Inflammatory macrophage treated with lipopolysaccharide for 1 hour (primary cell): Measurements from ENCODE around the gene NUDT4.
A peak's percentile ranks its signal among the peaks of the same experiment; 100 is the strongest.
"Not testable (repeated sequence)": the region's sequence is repeated elsewhere in the genome, so short reads cannot be mapped to it uniquely, and the experiment has no call there.

Source experiments
- DNase-seq, 2 donors: peaks; one replicate each; pipeline ENCODE4 v3.0.0-alpha.2; 2020 to 2022

The NUDT4 gene

DNA sequence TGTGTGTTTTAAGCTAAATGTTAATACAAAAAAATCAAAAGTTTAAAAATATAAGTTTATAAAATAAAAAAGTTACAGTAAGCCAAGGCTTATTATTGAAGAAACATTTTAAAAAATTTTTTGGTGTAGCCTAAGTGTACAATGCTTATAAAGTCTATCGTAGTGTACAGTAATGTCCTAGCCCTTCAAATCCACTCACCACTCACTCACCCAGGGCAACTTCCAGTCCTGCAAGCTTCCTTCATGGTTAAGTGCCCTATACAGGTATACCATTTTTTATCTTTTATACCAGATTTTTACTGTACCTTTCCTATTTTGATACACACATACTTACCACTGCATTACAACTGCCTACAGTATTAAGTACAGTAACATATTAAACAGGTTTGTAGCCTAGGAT is 52.1 kb downstream of the NUDT4 start:
- DNase-seq: no peak

DNA sequence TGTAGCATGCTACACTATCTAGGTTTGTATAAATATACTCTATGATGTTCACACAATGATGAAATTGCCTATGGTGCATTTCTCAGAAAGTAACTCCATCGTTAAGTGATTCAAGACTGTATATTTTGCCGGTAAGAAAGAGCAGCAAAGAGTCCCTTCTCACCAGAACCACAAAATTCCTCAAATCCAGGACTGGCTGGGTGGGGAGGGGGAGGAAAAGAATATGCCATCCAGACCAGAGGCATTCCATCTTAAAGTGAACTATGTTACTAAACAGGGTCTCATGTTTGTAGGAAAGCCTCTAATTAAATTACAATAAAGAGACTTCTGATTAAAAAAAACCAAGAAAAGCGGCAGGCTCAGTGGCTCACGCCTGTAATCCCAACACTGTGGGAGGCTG is 52.6 kb downstream of the NUDT4 start:
- DNase-seq: no peak

DNA sequence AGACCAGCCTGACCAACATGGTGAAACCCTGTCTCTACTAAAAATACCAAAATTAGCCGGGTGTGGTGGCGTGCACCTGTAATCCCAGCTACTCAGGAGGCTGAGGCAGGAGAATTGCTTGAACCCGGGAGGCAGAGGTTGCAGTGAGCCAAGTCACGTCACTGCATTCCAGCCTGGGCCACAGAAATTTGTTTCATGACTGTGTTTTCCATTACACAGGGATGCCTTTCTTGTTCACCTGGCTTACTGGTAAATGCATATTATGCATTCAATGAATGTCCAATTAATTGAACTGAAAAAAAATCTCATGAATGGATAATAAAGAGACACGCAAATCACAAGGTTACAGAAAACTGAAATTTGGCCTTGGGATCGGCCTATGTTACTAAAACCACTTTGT is 54.3 kb downstream of the NUDT4 start:
- not testable (repeated sequence) for DNase-seq

DNA sequence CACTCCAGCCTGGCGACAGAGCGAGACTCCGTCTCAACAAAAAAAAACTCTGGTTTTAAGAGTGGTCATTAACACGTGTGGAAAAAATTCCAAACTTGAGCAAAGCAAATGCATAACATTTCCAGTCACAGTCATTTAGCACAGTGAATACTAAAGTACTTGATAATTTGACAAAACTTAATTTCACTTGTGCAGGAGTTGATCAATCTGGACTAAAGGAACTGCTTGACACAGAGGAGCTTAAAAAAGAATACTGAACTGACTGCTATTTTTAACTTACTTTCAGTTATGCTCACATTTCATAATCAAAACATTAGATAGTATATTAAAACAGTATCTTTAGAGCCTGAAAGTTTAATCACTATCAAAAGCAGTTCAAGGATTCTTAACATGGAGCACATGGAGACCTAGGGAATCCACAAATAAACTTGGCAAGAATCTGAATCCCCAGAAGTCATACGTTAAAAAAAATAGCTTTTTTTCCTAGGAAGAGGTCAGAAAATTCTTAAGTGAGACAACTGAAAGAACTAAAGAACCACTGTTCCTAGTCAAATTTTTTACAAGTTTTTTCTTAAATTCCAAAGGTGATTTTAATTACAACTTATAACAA is 56.6 kb downstream of the NUDT4 start:
- DNase-seq: peak; percentile 60 to 76

DNA sequence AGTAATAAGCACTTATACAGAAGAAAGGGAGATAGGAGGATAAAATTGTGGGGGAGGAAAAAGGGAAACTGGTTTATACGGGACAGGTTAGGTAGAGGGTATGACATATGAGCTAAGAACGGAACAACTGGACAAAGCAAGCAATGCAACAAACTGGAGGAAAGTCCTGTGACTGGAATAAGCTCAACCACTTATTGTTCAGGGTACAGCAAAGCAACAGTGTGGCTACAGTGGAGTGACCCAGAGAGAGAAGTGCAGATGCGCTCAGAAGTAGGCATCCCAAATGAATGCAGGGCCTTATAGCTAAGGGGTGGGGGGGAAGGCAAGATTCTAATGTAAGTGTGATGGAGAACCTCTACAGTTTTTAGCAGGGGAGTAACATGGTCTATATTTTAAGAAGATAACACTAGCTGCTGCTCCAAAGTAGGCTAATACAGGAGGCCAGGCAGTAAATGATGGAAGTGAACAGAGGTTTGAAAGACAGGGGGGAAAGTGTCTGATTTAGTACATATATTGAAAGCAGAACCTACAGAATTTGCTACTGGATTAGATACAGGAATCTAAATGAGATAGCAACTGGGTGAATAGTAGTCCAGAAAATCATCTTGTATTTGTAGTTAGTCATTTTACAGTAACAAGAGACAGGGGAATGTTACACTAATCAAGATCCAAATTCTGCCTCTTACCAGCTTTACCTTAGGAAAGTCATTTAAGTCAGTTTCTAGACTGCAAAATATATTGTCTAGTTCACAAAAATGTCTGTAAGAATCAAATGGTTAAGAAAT is 60.7 kb downstream of the NUDT4 start:
- no peak for DNase-seq

DNA sequence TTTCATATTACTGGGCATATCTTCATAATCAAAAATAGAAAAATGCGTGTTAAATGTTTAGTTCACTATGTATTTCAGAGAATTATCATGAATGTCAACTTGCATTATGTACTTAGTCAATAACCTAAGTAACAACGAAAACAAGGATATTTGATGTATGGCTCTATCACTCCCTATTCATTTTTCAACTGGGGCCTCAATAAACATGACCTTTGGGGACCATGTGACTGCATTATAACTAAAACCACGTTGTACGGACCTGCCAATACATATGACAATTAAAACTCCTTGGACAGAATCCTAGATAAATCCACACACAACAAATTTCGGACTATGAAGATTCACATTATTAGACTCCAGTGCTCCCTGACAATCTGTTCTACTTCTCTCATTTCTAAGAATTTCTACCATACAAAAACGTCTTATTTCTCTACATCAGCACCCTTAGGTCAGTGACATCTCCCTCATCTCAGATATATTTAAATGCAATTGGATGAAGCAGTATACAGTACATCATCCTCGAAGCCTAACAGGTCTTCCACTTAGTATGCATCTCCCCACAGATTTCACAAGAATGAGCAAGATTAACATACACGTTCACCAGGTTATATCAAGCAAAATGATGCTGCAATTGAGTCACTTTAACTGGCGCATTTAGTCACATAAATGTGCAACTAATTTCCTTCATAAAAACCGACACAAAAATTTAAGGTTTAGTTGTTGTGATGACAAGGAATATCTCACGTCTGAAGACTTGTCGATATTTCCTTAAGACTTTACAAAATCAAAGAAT is 62.5 kb downstream of the NUDT4 start:
- DNase-seq: no peak

DNA sequence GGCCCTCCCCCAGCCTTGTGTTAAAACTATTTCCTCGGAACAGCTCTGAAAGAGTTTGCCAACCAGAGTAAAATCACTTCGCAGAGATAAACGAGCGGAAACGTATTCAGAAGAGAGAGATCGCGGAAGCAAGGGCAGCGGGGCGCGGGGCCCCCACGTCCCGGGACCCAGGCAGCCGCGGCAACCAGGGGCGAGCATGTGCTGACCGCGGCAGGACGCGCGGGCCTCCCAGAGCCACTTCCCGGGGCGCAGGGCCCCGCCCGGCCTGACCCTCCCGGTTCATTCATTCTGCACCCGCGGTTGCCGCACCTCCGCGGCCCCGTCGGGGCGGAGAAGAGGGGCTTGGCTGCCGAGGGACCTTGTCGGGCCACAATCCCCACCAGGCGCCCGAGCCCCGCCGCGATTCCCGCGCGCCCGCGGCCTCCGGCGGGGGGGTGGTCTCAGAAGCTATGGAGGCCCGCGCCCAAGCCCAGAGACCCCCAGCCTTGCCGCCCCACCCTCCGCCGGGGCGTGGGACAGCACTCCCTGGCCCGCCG is 63.4 kb downstream of the NUDT4 start:
- peak in 1 of 2 donors; percentile 30 for DNase-seq

DNA sequence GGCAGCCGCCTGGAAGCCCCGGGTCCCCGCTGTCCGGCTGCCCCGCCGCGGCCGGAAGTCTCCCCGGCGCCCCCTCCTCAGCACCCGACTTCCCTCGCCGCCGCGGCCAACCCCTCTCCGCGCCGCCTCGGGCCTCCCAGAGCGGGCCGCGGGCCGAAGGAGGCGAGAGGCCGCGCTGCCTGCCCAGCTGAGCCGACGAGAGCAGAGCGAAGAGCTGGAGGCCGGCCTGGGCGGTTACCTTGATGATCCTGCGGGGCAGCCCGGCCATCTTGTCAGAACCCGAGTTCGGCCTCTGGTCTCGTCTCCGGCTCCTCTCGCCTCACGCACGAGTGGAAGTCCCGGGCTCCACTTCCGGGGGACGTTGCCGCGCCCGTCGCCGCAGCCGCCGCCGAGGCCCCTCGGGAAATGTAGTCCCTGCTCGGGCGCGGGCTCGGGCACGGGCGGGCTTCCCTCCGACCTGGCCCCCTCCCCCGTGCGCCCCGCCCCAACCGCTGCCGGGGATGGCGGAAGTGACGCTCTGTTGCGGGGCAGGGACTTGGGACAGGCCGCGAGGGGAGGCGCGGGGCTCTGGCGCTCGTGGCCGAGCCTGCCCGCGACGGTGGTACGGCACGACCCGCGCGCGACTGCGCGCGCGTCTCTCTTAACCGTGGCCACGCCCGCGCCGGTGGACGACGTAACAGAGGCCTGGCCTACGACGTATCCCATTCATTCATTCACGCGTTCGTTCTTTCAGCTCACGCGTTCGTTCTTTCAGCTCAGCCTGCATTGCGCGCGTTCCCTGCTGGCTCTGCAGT is 64.1 kb downstream of the NUDT4 start, which contains the start of gene UBE2N:
Gene UBE2N, minus strand, starts transcription at position 331 of the 794 bp plus-strand sequence. Its CDS starts 63 bp downstream, at position 268.
- peak; percentile 92 to 93 for DNase-seq

DNA sequence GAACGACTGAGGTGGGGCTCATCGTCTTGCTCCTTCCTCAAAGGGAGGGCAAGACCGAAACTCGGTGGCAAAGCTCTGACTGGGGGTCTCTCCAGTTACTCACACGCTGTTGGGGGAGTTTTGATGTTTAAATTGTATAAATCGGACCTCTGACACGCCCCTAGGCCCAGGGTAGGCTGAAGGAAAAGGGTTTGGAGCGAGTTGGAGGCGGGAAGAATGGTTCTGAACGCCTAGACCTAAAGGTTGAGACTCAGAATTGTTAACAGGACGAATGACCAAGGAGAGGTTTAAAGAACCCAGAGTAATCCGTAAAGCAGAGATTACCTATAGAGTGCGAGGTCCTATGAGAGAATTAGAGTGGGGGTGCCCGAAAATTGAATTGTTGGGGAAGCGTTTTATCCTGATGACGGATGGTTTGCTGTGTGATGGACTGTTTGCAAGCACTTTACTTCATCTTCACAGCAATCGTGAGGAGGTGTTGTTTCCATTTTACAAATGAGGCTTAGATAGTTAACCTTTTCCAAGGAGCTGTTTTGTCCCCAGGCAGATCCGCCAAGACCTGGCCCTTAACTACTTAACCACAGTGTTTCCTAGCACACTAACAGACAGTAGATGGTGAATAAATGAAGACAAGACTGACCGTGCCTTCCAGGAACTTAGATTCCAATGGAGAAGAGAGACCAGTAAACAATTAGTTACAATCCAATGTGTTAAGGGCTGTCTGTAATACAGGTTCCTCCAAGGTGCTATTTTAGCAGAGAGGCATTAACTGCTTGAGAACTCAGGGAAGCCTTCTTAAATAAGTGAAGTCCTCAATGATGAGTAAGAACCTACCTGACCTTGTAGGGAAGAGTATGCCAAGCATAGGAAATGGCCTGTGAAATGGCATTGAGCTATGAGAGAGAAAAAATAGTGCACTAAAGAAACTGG is 65.0 kb downstream of the NUDT4 start:
- DNase-seq: no peak

DNA sequence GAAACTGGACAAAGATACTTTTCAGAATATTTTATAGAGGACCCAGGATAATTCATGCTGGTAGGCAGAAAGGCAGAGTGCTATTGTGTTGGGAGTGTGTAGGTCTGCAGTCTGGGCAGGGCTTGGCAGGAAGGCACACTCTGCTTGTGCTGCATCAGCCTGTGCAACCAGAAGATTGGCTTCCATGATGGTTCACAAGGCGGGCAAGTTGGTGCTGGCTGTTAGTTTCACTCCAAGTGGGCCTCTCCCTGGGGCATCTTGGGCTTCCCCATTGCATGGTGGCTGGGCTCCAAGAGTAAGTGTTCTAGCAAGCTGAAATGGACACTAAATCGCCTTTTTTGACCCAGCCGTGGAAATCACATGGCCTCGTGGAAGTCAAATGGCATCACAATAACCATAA is 65.9 kb downstream of the NUDT4 start:
- DNase-seq: no peak

DNA sequence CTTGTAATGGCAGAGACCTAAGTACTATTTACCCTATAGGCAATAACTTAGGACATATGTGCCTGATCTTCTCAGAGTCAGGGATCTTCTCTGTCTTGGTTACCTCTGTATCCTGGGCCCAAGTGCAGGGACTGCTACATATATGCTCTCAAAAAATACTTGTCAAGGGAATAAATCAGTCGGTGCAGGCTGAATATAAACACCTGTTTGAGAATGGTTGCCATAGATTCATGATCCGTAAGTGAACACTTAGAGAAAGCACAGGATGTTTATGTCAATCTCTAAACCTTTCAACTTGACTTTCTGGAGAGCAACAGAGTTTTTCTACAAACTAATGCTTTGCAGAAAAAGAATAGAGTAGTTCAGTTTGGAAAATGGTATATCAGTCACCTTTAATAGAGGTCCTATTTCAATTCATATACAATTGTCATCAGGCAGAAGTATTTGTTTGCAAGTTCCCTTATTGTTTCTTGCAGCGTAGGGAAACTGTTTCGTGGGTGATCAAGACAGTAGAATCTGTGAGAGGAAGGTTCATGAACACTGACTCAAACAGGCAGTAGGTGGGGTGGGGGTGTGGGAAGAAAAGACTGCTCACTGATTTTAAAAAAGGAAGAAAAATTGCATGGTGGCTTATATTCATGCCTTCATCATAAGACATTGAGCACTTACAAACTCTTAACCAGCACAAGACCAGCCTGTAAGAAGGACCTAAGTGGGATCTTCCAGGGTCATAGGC is 70.0 kb downstream of the NUDT4 start:
- peak; percentile 67 to 88 for DNase-seq

DNA sequence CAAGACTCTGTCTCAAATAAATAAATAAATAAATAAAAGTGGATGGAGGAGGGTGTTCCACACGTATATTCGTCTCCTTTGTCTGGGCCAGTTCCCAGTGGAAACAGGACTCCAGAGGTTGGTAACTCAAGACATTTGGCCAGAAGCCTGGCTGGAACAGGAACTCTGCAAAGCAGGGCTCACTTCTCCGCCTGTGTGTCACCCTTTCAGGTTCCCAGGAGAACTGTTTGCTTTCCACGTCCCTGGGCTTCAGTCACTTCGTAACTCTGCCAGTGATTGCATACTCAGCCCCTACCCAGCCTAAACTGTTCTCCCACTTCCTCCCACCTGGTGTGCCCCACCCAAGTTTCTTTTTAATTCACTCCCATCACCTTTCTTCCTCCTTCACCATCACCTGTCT is 71.1 kb downstream of the NUDT4 start:
- no peak for DNase-seq

DNA sequence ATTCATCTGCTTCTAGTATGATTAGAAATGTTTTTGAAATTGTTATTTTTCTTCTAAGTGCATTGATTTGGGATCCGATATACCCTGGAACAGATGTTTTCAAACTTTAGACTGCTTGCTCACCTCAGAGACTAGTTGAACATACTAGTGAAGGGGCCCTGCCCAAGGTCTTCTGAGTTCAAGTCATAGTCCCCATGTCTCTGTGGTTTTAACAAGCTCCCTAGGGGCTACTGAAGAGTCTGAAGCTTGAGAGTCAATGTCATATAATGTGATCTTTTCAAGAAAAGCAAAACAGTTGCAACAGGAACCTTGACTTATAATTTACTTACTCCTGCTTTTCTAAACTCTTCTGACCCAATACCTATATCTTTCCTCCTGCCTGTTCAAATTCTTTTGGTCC is 71.6 kb downstream of the NUDT4 start:
- DNase-seq: no peak

DNA sequence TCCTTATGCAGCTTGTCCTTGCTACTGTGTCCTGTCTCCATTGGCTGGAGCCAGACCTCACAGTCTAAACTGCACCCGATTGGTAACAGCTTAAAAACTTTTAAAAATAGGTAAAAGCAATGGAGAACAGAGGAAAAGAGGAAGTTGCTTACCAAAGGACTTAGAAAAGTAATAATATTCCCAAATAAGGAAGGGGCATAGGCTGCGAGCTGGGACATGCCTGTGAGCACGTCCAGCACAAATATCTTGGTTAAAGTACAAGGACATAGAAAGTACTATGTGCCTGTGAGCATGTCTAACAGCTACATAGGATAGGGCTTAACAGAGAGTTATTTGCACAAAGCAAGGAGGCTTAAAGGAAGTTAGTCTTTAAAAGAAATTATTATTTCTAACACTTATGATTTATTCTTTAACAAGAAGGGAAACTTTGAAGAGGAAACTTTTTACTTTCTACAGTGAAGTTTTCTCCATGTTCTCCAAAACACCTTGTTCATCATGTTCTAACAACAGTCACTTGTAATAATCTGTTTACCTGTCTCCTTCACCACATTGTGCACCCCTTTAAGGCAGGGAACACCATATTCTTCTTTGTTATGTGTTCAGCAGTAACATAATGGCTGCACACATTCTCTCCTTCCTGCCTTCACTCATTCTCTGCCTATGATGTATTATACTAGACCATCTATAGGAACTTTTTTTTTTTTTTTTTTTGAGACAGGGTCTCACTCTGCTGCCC is 73.9 kb downstream of the NUDT4 start:
- no peak for DNase-seq

DNA sequence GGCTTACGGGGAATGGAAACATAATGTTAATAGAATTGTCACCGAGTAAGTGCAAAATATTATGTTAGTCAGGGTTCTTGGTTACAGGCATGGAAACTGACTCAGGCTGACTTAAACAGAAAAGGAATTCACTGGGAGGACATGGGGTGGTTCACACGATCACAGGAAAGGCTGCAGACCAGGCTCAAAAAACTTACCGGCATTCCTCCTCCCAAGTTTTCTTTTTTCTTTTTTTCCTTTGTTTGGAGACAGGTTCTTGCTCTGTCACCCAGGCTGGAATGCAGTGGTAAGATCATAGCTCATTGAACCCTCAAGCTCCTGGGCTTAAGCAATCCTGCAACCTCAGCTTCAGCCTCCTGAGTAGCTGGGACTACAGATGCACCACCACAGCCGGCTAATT is 75.9 kb downstream of the NUDT4 start:
- no peak for DNase-seq

DNA sequence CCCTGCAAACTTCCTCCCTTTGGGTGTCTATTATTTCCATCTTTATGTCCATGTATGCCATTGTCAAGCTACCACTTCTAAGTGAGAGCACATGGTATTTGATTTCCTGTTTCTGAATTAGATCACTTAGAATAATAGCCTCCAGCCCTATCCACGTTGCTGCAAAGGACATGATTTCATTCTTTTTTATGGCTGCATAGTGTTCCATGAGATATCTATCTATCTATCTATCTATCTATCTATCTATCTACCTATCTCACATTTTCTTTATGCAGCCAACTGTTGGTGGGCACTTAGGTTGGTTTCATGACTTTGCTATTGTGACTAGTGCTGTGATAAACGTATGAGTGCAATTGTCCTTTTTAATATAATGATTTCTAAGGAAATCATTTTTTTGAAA is 78.4 kb downstream of the NUDT4 start:
- no peak for DNase-seq
